Astrocyte (in vitro differentiated cells and primary cell): ENCODE data around the gene BEX4. TPM values are rescaled to one million over a fixed set of nuclear protein-coding genes. Genes with fewer than 3 reads are reported as not detected.

Experiments
- DNase-seq: peaks from one replicate; pipeline ENCODE4 v3.0.0-alpha.2; 2010; ENCODE audit warnings: low read depth
- FAIRE-seq: peaks from 2 replicates; lab custom pipeline; 2011; peaks lifted over from hg19 to GRCh38; lab: Jason Lieb, UNC
- H2AFZ ChIP-seq: 2 replicates; pipeline ENCODE4 v1.6.0; 2012; ENCODE audit warnings: low read depth, low read length, inconsistent platforms
- H3K27ac ChIP-seq: 2 replicates; pipeline ENCODE4 v1.5.1; 2011; ENCODE audit warnings: low read depth, low read length, inconsistent platforms
- H3K27me3 ChIP-seq: 2 replicates; pipeline ENCODE4 v1.6.0; 2011; ENCODE audit warnings: low read length, inconsistent platforms; ENCODE audit not compliant: insufficient read depth
- H3K36me3 ChIP-seq: 2 replicates; pipeline ENCODE4 v1.5.1; 2011; ENCODE audit warnings: low read length, inconsistent platforms; ENCODE audit not compliant: insufficient read depth
- H3K4me1 ChIP-seq: 2 replicates; pipeline ENCODE4 v1.5.1; 2011; ENCODE audit warnings: low read length, inconsistent platforms; ENCODE audit not compliant: insufficient read depth
- H3K4me2 ChIP-seq: 2 replicates; pipeline ENCODE4 v1.6.0; 2012; ENCODE audit warnings: low read length, inconsistent platforms
- H3K4me3 ChIP-seq: 2 replicates; pipeline ENCODE4 v1.5.1; 2011; ENCODE audit warnings: low read depth, mild to moderate bottlenecking, low read length, inconsistent platforms; ENCODE audit not compliant: insufficient read depth
- H3K79me2 ChIP-seq: 2 replicates; pipeline ENCODE4 v1.6.0; 2012; ENCODE audit warnings: mild to moderate bottlenecking, low read length, inconsistent platforms; ENCODE audit not compliant: insufficient read depth
- H3K9ac ChIP-seq: 2 replicates; pipeline ENCODE4 v1.6.0; 2012; ENCODE audit warnings: mild to moderate bottlenecking, low read length, inconsistent platforms
- H3K9me3 ChIP-seq: 2 replicates; pipeline ENCODE4 v1.5.1; 2012; ENCODE audit warnings: low read depth, mild to moderate bottlenecking, low read length, inconsistent platforms; ENCODE audit not compliant: insufficient read depth
- H4K20me1 ChIP-seq: 2 replicates; pipeline ENCODE4 v1.6.0; 2012; ENCODE audit warnings: low read length, inconsistent platforms; ENCODE audit not compliant: insufficient read depth
- H3K27ac Mint-ChIP-seq: one replicate; pipeline ENCODE4 v1.8.0; 2021; ENCODE audit warnings: mild to moderate bottlenecking, mixed read lengths; ENCODE audit not compliant: unreplicated experiment
- H3K27me3 Mint-ChIP-seq: one replicate; pipeline ENCODE4 v1.8.0; 2021; ENCODE audit warnings: low read depth, mixed read lengths; ENCODE audit not compliant: unreplicated experiment
- H3K36me3 Mint-ChIP-seq: one replicate; pipeline ENCODE4 v1.8.0; 2021; ENCODE audit warnings: low read depth, mixed read lengths; ENCODE audit not compliant: unreplicated experiment
- H3K4me1 Mint-ChIP-seq: one replicate; pipeline ENCODE4 v1.8.0; 2021; ENCODE audit warnings: low read depth, mixed read lengths; ENCODE audit not compliant: unreplicated experiment
- H3K4me3 Mint-ChIP-seq: one replicate; pipeline ENCODE4 v1.8.0; 2021; ENCODE audit warnings: mild to moderate bottlenecking, moderate library complexity, mixed read lengths; ENCODE audit not compliant: unreplicated experiment
- H3K9me3 Mint-ChIP-seq: one replicate; pipeline ENCODE4 v1.8.0; 2021; ENCODE audit warnings: mild to moderate bottlenecking, mixed read lengths; ENCODE audit not compliant: unreplicated experiment
- CTCF ChIP-seq: IDR thresholded peaks from 2 replicates; pipeline ENCODE4 v1.5.1; 2011; ENCODE audit warnings: low read depth, mild to moderate bottlenecking, inconsistent platforms, low read length, moderate library complexity; ENCODE audit not compliant: insufficient read depth
- EZH2 ChIP-seq: IDR thresholded peaks from 2 replicates; pipeline ENCODE4 v1.6.1; 2012; ENCODE audit warnings: mild to moderate bottlenecking, low read length, inconsistent platforms; ENCODE audit not compliant: insufficient read depth
- total RNA-seq: library from RNA; stranded (reverse); gene quantifications from 2 replicates; pipeline ENCODE4 v1.2.1, GENCODE V29; 2021

Gene BEX4
- total RNA-seq, 1 donor from 2014 or later = 43.4 TPM

GRCh38 chrX:103201041-103201440 lies 13.9 kb upstream of the BEX4 start:
- FAIRE-seq (no peak), DNase-seq (no peak)
- Histone ChIP-seq H4K20me1 (no peaks in the 10 kb centered on the region), H2AFZ (no peak overlapping the region), H3K27me3 (no peaks in the 10 kb centered on the region), H3K4me3 (no peak overlapping the region), H3K36me3 (no peaks in the 10 kb centered on the region), H3K27ac (no peak overlapping the region), H3K4me2 (no peak overlapping the region), H3K9me3 (no peaks in the 10 kb centered on the region), H3K4me1 (no peaks in the 10 kb centered on the region), H3K79me2 (no peaks in the 10 kb centered on the region), H3K9ac (no peak overlapping the region)
- no peak overlapping the region for H3K4me3 Mint-ChIP-seq
- H3K27me3 Mint-ChIP-seq = no peaks in the 10 kb centered on the region
- peaks cover 2% of the 10 kb centered on the region for H3K9me3 Mint-ChIP-seq
- H3K4me1 Mint-ChIP-seq = peaks cover 9% of the 10 kb centered on the region
- no peak overlapping the region for H3K27ac Mint-ChIP-seq
- H3K36me3 Mint-ChIP-seq = no peaks in the 10 kb centered on the region
- TF ChIP-seq EZH2 = no peak
- TF ChIP-seq CTCF = no peak

GRCh38 chrX:103210056-103210455 lies 4.9 kb upstream of the BEX4 start:
- no peak overlapping the region for H2AFZ ChIP-seq
- FAIRE-seq = no peak

More at GRCh38 chrX:103210056-103210455, 4.9 kb upstream of the BEX4 start:
- Histone ChIP-seq H3K4me3 (no peak overlapping the region), H4K20me1 (no peaks in the 10 kb centered on the region), H3K9ac (no peak overlapping the region), H3K27ac (no peak overlapping the region), H3K9me3 (no peaks in the 10 kb centered on the region), H3K4me2 (no peak overlapping the region), H3K4me1 (peaks cover 2% of the 10 kb centered on the region), H3K79me2 (peaks cover under 1% of the 10 kb centered on the region), H3K27me3 (no peaks in the 10 kb centered on the region), H3K36me3 (no peaks in the 10 kb centered on the region)
- no peaks in the 10 kb centered on the region for H3K9me3 Mint-ChIP-seq
- H3K27ac Mint-ChIP-seq = no peak overlapping the region
- H3K36me3 Mint-ChIP-seq = no peaks in the 10 kb centered on the region
- no peak for DNase-seq
- H3K4me1 Mint-ChIP-seq = peaks cover 4% of the 10 kb centered on the region
- no peaks in the 10 kb centered on the region for H3K27me3 Mint-ChIP-seq
- H3K4me3 Mint-ChIP-seq = no peak overlapping the region
- TF ChIP-seq CTCF (no peak), EZH2 (no peak)
